ENCODE measurements around the gene C1orf105. TPM values are rescaled to one million over a fixed set of nuclear protein-coding genes. Genes with fewer than 3 reads are reported as not detected.
A peak's percentile ranks its signal among the peaks of the same experiment; 100 is the strongest.

C1orf105 gene
- total RNA-seq, 2 experiments from 2014 or later, result not detected

DNA sequence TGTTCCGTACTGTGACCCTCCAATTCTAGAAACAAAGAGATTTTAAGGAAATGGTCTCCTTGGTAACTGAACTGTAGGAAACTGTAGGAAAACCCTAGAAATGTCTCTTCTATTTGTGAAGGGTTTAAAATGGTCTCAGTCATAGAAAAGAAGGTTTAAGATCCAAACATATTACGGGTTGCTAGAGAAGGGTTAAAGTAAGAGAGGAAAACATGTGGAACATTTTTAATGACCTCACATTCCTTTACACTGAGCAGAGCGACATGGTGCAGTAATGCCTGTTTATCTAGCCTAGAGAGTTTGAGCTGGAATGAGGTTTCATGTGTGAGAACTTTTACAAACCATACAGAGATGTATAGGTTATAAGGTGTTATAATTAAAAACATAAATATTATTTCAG lies 36.9 kb upstream of the C1orf105 start:
- ATAC-seq (no peak), DNase-seq (no peak)
- Mint-ChIP-seq H3K27me3 (ENCODE audit: low read depth) (no peaks in the 10 kb centered on the region), H3K27ac (no peak overlapping the region), H3K9me3 (ENCODE audit: insufficient read depth) (no peaks in the 10 kb centered on the region), H3K4me1 (ENCODE audit: low read depth) (peaks cover 28% of the 10 kb centered on the region), H3K4me3 (no peak overlapping the region), H3K36me3 (ENCODE audit: low read depth) (no peaks in the 10 kb centered on the region)
- ChIA-PET POLR2A (interaction anchor here (1.1 kb wide), 1 partner anchor 11 kb away, joined by 5 read pairs; no protein-coding TSS in a partner anchor), CTCF (interaction anchor here (1.6 to 3.5 kb wide), 3 partner anchors 11 to 25 kb away, joined by 5 to 25 read pairs (median 5); no protein-coding TSS in a partner anchor)

DNA sequence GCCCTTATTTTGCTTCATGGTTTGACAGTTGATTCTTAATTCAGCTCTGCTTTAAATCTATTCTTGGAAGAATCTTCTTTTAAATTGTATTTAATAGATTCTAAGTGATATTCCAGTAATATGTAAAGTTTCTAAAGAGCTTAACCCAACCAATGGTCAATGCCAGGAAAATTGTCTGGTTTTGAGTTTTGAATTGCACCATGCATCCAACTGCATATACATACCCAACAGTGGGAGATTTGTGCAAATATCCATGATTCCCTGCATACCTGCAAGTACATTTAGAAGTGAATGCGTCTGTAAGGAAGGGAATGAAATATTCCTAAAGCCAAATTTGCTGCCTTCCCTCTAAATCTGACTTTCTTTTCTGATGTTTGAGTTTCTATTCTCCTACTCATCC lies 35.8 kb upstream of the C1orf105 start:
- H3K4me1 Mint-ChIP-seq (ENCODE audit: low read depth), result peaks cover 22% of the 10 kb centered on the region
- ChIA-PET POLR2A (interaction anchor here (1.1 kb wide), 1 partner anchor 10 kb away, joined by 5 read pairs; no protein-coding TSS in a partner anchor), CTCF (interaction anchor here (0.6 to 3.5 kb wide), 3 partner anchors 9 to 48 kb away, joined by 3 to 25 read pairs (median 5); no protein-coding TSS in a partner anchor)
- H3K27ac Mint-ChIP-seq, result no peak overlapping the region
- H3K9me3 Mint-ChIP-seq (ENCODE audit: insufficient read depth), result no peaks in the 10 kb centered on the region
- no peak for ATAC-seq
- no peaks in the 10 kb centered on the region for H3K27me3 Mint-ChIP-seq (ENCODE audit: low read depth)
- H3K4me3 Mint-ChIP-seq, result no peak overlapping the region
- no peaks in the 10 kb centered on the region for H3K36me3 Mint-ChIP-seq (ENCODE audit: low read depth)
- DNase-seq, result no peak

DNA sequence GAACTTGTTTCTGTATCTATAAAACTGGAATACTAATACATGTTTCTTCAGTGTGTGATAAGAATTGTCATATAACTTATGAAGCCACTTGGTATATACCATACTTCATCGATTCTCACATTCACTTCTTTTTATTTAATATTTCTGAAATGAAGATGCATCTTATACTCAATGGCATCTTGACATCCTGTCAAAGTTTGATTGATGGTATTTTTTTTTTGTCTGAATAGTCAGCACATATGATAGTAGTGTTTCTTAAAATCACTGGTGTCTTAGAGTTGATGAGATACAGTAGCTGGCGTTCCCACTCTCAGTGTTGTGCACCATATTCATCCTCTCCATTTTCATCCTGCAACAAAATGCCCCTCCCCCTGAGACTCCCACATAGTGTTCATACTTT lies 34.4 kb upstream of the C1orf105 start:
- H3K27ac Mint-ChIP-seq, result no peak overlapping the region
- H3K36me3 Mint-ChIP-seq (ENCODE audit: low read depth), result no peaks in the 10 kb centered on the region
- H3K9me3 Mint-ChIP-seq (ENCODE audit: insufficient read depth), result no peaks in the 10 kb centered on the region
- H3K4me3 Mint-ChIP-seq, result no peak overlapping the region
- H3K27me3 Mint-ChIP-seq (ENCODE audit: low read depth), result no peaks in the 10 kb centered on the region
- no peak for DNase-seq
- ATAC-seq, result no peak
- CTCF ChIA-PET, result interaction anchor here (1.0 kb wide), 1 partner anchor 27 kb away, joined by 5 read pairs; no protein-coding TSS in a partner anchor
- POLR2A ChIA-PET, result no interaction called here
- H3K4me1 Mint-ChIP-seq (ENCODE audit: low read depth), result peaks cover 15% of the 10 kb centered on the region

DNA sequence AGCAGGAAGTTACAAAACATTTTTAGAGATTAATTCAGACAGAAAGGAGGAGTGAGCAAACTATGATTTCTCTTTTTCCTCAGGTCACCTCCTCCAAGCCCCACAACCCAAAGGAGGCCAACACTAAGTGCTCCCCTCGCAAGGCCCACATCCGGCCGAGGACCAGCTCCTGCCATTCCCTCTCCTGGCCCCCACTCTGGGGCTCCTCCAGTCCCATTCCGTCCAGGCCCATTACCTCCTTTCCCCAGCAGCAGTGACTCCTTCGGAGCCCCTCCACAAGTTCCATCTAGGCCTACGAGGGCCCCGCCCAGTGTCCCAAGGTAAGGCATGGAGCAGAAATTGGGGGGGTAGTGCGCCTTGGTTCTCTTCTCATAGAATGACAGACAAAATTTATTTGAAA lies 32.0 kb upstream of the C1orf105 start:
- H3K9me3 Mint-ChIP-seq (ENCODE audit: insufficient read depth), result no peaks in the 10 kb centered on the region
- no peaks in the 10 kb centered on the region for H3K27me3 Mint-ChIP-seq (ENCODE audit: low read depth)
- peaks cover 9% of the 10 kb centered on the region for H3K36me3 Mint-ChIP-seq (ENCODE audit: low read depth)
- ATAC-seq (no peak), DNase-seq (no peak)
- POLR2A ChIA-PET, result no interaction called here
- peaks cover 16% of the 10 kb centered on the region for H3K4me1 Mint-ChIP-seq (ENCODE audit: low read depth)
- CTCF ChIA-PET, result interaction anchor here (1.1 kb wide), 1 partner anchor 30 kb away, joined by 3 read pairs; no protein-coding TSS in a partner anchor
- no peak overlapping the region for H3K27ac Mint-ChIP-seq
- H3K4me3 Mint-ChIP-seq, result no peak overlapping the region

DNA sequence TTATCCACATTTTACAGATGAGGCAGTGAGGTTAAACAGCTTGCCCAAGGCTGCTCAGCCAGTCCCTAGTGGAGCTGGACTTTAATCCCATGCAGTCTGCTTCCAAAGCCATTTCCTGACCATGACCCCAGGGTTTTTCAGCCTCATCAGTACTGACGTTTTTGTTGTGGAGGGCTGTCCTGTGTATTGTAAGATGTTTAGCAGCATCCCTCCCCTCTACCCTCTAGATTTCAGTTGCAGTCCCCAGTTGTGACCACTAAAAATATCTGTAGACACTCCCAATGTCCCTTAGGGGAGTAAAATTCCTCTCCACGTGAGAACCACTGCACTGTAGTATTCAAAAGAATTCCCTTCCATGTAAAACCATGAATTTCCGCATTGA lies 30.2 kb upstream of the C1orf105 start:
- H3K9me3 Mint-ChIP-seq (ENCODE audit: insufficient read depth), result no peaks in the 10 kb centered on the region
- H3K4me1 Mint-ChIP-seq (ENCODE audit: low read depth), result peaks cover 34% of the 10 kb centered on the region
- ChIA-PET POLR2A (no interaction called here), CTCF (interaction anchor here (1.0 to 1.9 kb wide), 2 partner anchors 30 to 301 kb away, joined by 3 to 4 read pairs; no protein-coding TSS in a partner anchor)
- H3K27me3 Mint-ChIP-seq (ENCODE audit: low read depth), result no peaks in the 10 kb centered on the region
- no peak for DNase-seq
- H3K4me3 Mint-ChIP-seq, result no peak overlapping the region
- no peak overlapping the region for H3K27ac Mint-ChIP-seq
- peaks cover 16% of the 10 kb centered on the region for H3K36me3 Mint-ChIP-seq (ENCODE audit: low read depth)
- ATAC-seq, result no peak

DNA sequence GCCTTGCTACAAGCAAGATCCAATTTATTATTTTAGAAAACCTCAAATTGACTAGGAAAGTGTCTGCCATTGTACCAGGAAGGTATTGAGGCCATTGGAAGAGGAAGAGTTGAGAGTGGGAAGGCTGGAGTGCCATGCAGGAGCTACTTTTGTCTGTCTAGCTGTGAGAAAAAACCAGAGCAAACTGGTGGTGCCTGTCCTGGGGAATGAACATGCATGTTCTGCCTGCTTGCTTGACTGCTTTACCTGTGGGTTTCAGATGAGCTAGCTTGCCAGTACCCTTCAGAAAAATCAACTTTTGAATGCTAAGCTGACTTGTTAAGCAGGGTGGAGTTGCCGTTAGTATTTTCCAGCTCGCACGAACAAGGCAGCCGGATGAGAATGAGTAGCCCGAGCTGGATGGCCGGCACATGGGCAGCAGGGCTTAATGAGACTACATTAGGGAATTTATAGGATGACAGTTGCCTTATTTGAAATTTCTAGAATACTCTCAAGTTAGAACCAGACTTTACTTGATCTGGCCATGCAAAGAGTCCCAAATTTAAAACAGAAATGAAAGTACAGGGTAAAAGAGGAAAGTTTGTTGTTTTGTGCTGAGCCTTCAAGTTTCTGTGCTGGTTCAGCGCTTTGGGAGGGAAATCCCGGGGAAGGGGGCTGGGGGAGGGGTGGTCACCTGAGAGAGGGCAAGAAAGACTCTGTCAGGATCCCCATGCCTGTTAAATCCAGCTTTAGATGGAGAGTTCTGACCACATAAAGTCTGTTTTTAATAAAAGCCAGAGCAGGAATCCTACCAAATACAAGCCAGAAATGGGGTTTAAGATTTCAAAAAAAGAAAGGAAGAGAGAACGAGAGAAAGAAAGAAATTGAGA lies 29.6 kb upstream of the C1orf105 start:
- CTCF ChIA-PET, result interaction anchor here (1.0 to 2.3 kb wide), 3 partner anchors 15 to 301 kb away, joined by 3 to 6 read pairs (median 4); no protein-coding TSS in a partner anchor
- DNase-seq (no peak), ATAC-seq (no peak)
- Mint-ChIP-seq H3K27ac (no peak overlapping the region), H3K9me3 (ENCODE audit: insufficient read depth) (no peaks in the 10 kb centered on the region), H3K4me1 (ENCODE audit: low read depth) (peaks cover 41% of the 10 kb centered on the region), H3K27me3 (ENCODE audit: low read depth) (no peaks in the 10 kb centered on the region), H3K4me3 (no peak overlapping the region), H3K36me3 (ENCODE audit: low read depth) (peaks cover 17% of the 10 kb centered on the region)
- POLR2A ChIA-PET, result interaction anchor here (1.2 kb wide), 1 partner anchor 9 kb away, joined by 5 read pairs; no protein-coding TSS in a partner anchor

DNA sequence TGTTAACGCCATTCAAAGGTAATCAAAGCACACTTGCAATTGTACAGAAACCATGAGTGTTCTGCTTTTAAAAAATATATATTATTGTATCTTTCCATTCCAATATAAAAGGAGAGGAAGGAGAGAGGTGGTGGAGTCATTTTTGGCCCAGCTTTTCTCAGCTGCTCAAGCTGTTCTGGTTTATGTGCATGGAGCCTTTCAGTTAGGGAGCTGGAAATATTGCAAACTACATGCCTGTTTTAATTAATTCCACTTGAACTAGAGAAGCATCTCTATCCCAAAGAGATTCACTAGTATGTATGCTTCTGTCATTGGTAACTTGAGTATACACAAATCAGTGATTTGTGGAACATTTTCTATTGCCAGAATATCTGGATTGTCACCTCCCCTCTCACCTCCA lies 28.5 kb upstream of the C1orf105 start:
- Mint-ChIP-seq H3K4me3 (no peak overlapping the region), H3K4me1 (ENCODE audit: low read depth) (peaks cover 44% of the 10 kb centered on the region), H3K27ac (no peak overlapping the region), H3K9me3 (ENCODE audit: insufficient read depth) (no peaks in the 10 kb centered on the region), H3K36me3 (ENCODE audit: low read depth) (peaks cover 19% of the 10 kb centered on the region), H3K27me3 (ENCODE audit: low read depth) (no peaks in the 10 kb centered on the region)
- no peak for DNase-seq
- ATAC-seq, result no peak
- ChIA-PET POLR2A (interaction anchor here (1.2 kb wide), 1 partner anchor 10 kb away, joined by 5 read pairs; no protein-coding TSS in a partner anchor), CTCF (interaction anchor here (0.6 to 4.5 kb wide), 5 partner anchors 9 to 140 kb away, joined by 3 to 25 read pairs (median 4); no protein-coding TSS in a partner anchor)

DNA sequence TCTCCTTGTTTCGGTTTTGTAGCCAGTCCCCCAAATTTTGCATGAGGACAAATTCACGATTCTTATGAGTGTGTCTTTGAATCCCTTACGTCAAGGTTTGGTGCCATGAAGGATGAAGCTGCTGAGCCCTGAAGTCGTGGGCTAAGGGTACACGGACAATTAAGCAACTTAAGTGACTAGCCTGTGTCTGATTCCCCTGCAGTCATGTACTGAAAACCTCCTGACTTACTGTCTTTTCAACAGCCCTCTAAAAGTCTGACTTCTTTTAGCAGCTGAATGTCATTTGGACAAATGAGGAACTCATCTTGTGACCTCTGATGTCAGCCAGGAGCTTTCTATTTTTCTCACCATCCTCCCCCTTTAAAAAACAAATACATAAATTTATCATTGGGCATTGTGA lies 27.1 kb upstream of the C1orf105 start:
- H3K36me3 Mint-ChIP-seq (ENCODE audit: low read depth), result peaks cover 19% of the 10 kb centered on the region
- peak overlapping the region; percentile 71 for H3K4me3 Mint-ChIP-seq
- no peaks in the 10 kb centered on the region for H3K9me3 Mint-ChIP-seq (ENCODE audit: insufficient read depth)
- ATAC-seq, result no peak
- POLR2A ChIA-PET, result no interaction called here
- H3K27me3 Mint-ChIP-seq (ENCODE audit: low read depth), result no peaks in the 10 kb centered on the region
- H3K27ac Mint-ChIP-seq, result peak overlapping the region; percentile 71
- DNase-seq, result no peak
- CTCF ChIA-PET, result interaction anchor here (0.8 to 4.5 kb wide), 9 partner anchors 10 to 389 kb away, joined by 3 to 34 read pairs (median 5); no protein-coding TSS in a partner anchor
- peaks cover 48% of the 10 kb centered on the region for H3K4me1 Mint-ChIP-seq (ENCODE audit: low read depth)

DNA sequence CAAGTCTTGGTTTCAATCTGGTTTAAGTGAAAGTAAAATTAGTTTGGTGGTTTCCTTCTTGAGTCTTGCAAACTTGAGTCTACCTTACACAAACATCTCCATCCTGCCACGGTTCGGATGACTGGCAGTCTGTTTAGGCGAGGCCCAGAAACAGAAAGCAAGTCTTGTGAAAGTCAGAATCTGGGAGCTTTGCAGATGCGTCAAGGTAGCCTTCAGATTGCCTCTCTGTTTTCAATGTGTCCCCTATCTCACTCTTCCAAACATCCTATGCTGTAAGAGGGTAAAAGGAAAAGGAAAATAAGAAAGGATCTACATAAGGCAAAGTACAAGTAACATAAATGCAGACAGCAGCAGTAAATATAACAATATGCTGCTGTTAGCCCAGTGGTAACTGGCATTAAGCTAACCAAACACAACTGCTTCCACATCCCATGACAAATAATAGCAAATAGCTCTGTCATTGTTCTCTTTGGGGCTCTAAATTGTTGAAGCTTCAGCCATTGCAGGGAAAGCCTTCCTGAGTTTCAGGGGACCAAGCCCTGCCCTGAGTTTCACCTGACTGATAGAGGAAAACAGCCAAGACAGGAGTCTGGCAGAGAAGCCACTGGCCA lies 26.2 kb upstream of the C1orf105 start:
- POLR2A ChIA-PET, result interaction anchor here (0.6 to 2.0 kb wide), 8 partner anchors 10 to 125 kb away, joined by 3 to 11 read pairs (median 4); no protein-coding TSS in a partner anchor
- Mint-ChIP-seq H3K36me3 (ENCODE audit: low read depth) (peaks cover 19% of the 10 kb centered on the region), H3K27me3 (ENCODE audit: low read depth) (no peaks in the 10 kb centered on the region), H3K27ac (peak overlapping the region; percentile 95), H3K4me3 (peak overlapping the region; percentile 71), H3K9me3 (ENCODE audit: insufficient read depth) (no peaks in the 10 kb centered on the region), H3K4me1 (ENCODE audit: low read depth) (peaks cover 57% of the 10 kb centered on the region)
- peak; percentile 88 for DNase-seq
- CTCF ChIA-PET, result interaction anchor here (0.7 to 4.5 kb wide), 23 partner anchors 11 to 392 kb away, joined by 3 to 34 read pairs (median 5); no protein-coding TSS in a partner anchor
- ATAC-seq, result peak; percentile 99

DNA sequence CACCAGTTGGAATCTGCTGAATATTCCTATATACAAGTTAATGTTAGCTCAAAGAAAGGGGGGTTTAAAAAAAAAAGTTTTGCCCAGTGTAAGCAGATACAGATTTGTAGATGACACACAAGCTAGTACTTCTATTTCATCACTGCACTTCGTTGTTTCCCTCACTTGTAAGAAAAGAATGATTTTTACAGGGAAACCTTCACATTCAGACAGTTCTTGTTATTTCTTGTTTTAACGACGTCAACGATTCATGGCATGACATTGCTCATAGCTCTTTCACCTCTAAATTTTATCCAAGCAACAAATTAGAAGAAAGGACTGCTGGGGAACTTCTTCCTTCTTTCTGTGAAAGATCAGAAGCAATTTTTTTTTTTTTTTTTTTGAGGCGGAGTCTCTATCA lies 25.7 kb upstream of the C1orf105 start:
- Mint-ChIP-seq H3K4me1 (ENCODE audit: low read depth) (peaks cover 63% of the 10 kb centered on the region), H3K4me3 (peak overlapping the region; percentile 71), H3K9me3 (ENCODE audit: insufficient read depth) (no peaks in the 10 kb centered on the region), H3K27me3 (ENCODE audit: low read depth) (no peaks in the 10 kb centered on the region), H3K36me3 (ENCODE audit: low read depth) (peaks cover 19% of the 10 kb centered on the region), H3K27ac (peak overlapping the region; percentile 95)
- ChIA-PET POLR2A (interaction anchor here (0.6 to 2.0 kb wide), 8 partner anchors 11 to 125 kb away, joined by 3 to 11 read pairs (median 4); no protein-coding TSS in a partner anchor), CTCF (interaction anchor here (0.7 to 4.5 kb wide), 26 partner anchors 10 to 411 kb away, joined by 3 to 34 read pairs (median 4); no protein-coding TSS in a partner anchor)
- DNase-seq, result no peak
- ATAC-seq, result no peak

DNA sequence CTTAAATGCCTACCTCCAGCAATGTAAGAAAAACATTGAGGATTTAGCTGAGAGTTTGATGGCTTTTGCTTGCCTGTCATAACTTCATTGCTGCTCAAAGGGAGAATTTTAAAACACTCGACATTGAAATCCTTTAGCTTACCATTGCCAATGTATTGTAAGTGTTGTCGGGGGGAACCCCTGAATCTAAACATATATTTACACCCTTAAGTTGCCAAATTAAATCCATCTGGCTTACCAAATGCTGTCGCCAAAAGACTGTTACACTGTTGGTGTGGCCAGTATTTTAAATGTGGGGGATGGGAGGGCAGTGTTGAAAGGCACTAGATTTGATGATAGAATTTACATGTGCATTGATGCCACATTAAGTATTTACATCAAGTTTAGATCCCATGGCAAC lies 24.9 kb upstream of the C1orf105 start:
- no peak overlapping the region for H3K27ac Mint-ChIP-seq
- POLR2A ChIA-PET, result interaction anchor here (0.7 to 2.0 kb wide), 3 partner anchors 15 to 37 kb away, joined by 4 to 11 read pairs (median 5); no protein-coding TSS in a partner anchor
- H3K27me3 Mint-ChIP-seq (ENCODE audit: low read depth), result no peaks in the 10 kb centered on the region
- CTCF ChIA-PET, result interaction anchor here (0.7 to 4.5 kb wide), 11 partner anchors 9 to 412 kb away, joined by 3 to 34 read pairs (median 7); no protein-coding TSS in a partner anchor
- peaks cover 19% of the 10 kb centered on the region for H3K36me3 Mint-ChIP-seq (ENCODE audit: low read depth)
- peaks cover 68% of the 10 kb centered on the region for H3K4me1 Mint-ChIP-seq (ENCODE audit: low read depth)
- H3K9me3 Mint-ChIP-seq (ENCODE audit: insufficient read depth), result no peaks in the 10 kb centered on the region
- ATAC-seq (no peak), DNase-seq (no peak)
- H3K4me3 Mint-ChIP-seq, result no peak overlapping the region

Measured in activated CD8-positive, alpha-beta T cell treated with anti-CD3 and anti-CD28 coated beads, Interleukin-2, amount 10 ng/mL, durations not matched to agents 7 days and 5 days (primary cell).